ENCODE measurements around the gene EML4.

- TF ChIP-seq POLR2A (IDR thresholded peaks at IDR 0.05; ENCODE audit: low read depth, low read length) (no peak), CTCF (IDR thresholded peaks at IDR 0.05 in 2 of 3, conservative IDR thresholded peaks at IDR 0.05 in 1 of 3; ENCODE audit: control insufficient read depth in 2 of 3, extremely low read depth in 1 of 3, insufficient read depth in 1 of 3, low read depth in 3 of 3, low read length in 3 of 3) (no peak), CBX5 (IDR thresholded peaks at IDR 0.05; ENCODE audit: low read depth) (no peak), SIX5 (IDR thresholded peaks at IDR 0.05; ENCODE audit: low read depth, low read length, severe bottlenecking) (no peak), YY1 (IDR thresholded peaks at IDR 0.05; ENCODE audit: low read depth, low read length) (no peak), NR2C2 (IDR thresholded peaks at IDR 0.05; ENCODE audit: borderline replicate concordance, control insufficient read depth, insufficient read length, low read depth) (no peak), CHD2 (IDR thresholded peaks at IDR 0.05; ENCODE audit: borderline replicate concordance, low read depth, low read length) (no peak), BACH1 (IDR thresholded peaks at IDR 0.05; ENCODE audit: borderline replicate concordance) (no peak), USF1 (IDR thresholded peaks at IDR 0.05; ENCODE audit: borderline replicate concordance, extremely low read length, insufficient read depth, low read depth, low read length) (no peak), EP300 (IDR thresholded peaks at IDR 0.05; ENCODE audit: borderline replicate concordance in 1 of 2, control insufficient read depth in 1 of 2, low read depth in 2 of 2, low read length in 2 of 2) (no peak), REST (IDR thresholded peaks at IDR 0.05; ENCODE audit: low read depth, low read length) (no peak), BHLHE40 (IDR thresholded peaks at IDR 0.05; ENCODE audit: borderline replicate concordance in 1 of 2, low read depth in 2 of 2, low read length in 1 of 2) (no peak), FOXM1 (IDR thresholded peaks at IDR 0.05; ENCODE audit: low read depth, low read length) (no peak)
These were observed 41.0 kb downstream of the EML4 start for GRCh38 chr2:42210203-42210602.
